NCI-H2107 (cell line): Measurements from ENCODE around the gene VPS54.

ENCODE experiments used
- DNase-seq: peaks from one replicate; lab custom pipeline; 2025; lab: John Stamatoyannopoulos, UW

Gene VPS54, protein sequence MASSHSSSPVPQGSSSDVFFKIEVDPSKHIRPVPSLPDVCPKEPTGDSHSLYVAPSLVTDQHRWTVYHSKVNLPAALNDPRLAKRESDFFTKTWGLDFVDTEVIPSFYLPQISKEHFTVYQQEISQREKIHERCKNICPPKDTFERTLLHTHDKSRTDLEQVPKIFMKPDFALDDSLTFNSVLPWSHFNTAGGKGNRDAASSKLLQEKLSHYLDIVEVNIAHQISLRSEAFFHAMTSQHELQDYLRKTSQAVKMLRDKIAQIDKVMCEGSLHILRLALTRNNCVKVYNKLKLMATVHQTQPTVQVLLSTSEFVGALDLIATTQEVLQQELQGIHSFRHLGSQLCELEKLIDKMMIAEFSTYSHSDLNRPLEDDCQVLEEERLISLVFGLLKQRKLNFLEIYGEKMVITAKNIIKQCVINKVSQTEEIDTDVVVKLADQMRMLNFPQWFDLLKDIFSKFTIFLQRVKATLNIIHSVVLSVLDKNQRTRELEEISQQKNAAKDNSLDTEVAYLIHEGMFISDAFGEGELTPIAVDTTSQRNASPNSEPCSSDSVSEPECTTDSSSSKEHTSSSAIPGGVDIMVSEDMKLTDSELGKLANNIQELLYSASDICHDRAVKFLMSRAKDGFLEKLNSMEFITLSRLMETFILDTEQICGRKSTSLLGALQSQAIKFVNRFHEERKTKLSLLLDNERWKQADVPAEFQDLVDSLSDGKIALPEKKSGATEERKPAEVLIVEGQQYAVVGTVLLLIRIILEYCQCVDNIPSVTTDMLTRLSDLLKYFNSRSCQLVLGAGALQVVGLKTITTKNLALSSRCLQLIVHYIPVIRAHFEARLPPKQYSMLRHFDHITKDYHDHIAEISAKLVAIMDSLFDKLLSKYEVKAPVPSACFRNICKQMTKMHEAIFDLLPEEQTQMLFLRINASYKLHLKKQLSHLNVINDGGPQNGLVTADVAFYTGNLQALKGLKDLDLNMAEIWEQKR

DNA sequence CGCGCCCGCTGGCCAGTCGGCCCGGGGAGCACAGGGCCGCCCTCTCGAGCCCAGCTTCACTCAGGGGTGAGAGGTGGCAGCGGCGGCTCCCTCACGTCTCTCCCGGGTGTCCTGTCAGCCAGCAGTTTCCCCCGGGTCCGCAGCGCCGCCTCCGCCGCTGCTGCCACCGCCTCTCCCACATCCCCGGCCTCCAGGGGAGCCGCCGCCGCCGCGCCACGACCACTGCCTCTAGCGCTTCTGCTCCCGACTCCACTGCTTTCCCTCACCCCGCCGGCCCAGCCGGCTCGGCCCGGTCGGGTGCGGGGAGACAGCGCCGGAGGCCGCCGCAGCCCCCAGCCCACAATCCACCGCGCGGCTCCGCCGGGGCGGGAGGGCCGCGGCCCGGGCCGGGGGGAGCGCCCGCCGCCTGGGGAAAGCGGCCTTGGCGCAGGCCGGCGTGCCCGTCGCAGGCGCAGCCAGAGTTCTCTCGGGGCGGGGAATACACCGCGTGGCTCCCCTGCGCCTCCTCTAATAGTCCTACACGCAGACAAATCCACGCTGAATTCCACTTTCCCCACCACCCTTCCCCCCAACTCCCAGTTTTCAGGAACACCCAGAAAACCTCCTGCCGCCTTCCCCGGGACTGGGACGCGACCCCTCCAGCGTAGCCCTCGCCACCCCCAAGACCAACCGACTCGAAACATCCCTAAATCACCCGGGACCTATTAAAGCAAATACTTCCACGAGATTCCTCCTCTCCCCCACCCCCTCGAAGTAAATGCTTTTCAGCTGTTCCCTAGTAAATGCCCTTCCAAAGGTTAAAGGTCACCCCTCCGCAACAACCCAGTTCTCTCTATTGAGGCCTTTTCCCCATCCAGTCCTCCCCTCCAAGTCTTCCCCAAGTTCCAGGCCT lies at the start of gene VPS54:
TSS of gene VPS54 (minus strand) at position 346 of the 892 bp plus-strand sequence. CDS start 35,429 bp downstream, outside the sequence.
- no peak for DNase-seq

- no peak for DNase-seq
Observed at GRCh38 chr2:64067326-64067725, 48.1 kb upstream of the VPS54 start.

GRCh38 chr2:64065516-64065915 lies 46.3 kb upstream of the VPS54 start:
- DNase-seq = no peak

DNA sequence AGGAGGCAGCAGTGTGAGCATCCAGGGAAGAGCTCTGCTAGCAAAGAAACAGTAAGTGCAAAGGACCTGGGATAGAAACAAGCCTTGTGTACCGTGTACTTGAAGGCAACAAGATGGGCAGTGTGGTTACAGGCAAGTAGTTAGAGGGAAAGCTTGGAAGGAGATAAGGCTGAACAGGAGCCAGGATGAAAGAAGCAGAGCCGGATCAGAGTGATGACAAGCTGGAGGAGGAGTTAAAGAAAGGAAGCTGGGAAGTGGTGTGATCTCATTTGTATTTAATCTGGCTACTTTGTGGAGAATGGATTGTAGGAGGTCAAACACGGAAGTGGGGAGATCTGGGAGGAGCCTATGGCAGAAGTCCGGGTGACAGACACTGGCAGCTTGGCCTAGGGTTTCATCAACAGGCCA lies 44.7 kb upstream of the VPS54 start:
- DNase-seq = no peak

GRCh38 chr2:64063454-64063853 lies 44.2 kb upstream of the VPS54 start:
- no peak for DNase-seq

- DNase-seq = no peak
Observed at GRCh38 chr2:64062840-64063239, 43.6 kb upstream of the VPS54 start.

GRCh38 chr2:64059270-64059669 lies 40.0 kb upstream of the VPS54 start:
- DNase-seq = no peak

- DNase-seq = no peak
Observed at GRCh38 chr2:64056021-64056420, 36.8 kb upstream of the VPS54 start.

- no peak for DNase-seq
Observed at GRCh38 chr2:64054161-64054915, 35.1 kb upstream of the VPS54 start.

- DNase-seq = no peak
Observed at GRCh38 chr2:64052463-64053241, 33.4 kb upstream of the VPS54 start.

- peak; percentile 64 for DNase-seq
Observed at GRCh38 chr2:64049633-64050220, 30.5 kb upstream of the VPS54 start.

GRCh38 chr2:64045938-64046337 lies 26.7 kb upstream of the VPS54 start:
- DNase-seq = no peak

- no peak for DNase-seq
Observed at GRCh38 chr2:64040161-64040560, 20.9 kb upstream of the VPS54 start.

DNA sequence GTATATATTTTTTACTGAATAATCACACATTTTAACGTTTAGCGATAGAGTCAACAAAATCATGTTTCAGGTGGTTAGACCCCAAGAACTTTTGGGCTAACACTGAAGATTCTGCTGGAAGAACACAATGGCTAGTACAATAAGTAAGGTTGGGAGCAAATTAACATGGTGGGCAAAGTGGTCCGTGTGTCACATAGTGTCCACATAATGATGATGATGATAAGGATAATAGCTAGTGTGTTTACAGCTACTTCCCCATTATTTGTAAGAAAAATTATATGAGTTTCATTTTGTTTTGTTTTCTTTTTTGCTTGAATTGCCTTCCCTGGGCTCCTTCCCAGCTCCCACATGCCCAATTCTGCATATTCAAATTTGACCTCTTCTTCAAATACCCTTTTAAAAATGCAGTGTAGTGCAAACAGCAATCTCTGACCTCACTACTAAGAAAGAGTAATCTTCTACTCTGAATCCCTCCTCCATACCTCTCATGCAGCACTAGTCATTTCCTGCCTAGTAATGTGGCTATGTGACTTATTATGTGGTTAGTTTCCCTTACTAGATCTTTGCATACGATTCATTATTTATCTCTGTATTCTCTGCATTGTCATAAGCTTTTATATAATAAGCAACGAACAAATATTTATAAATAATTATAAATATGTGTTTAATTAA lies 16.9 kb upstream of the VPS54 start:
- no peak for DNase-seq

DNA sequence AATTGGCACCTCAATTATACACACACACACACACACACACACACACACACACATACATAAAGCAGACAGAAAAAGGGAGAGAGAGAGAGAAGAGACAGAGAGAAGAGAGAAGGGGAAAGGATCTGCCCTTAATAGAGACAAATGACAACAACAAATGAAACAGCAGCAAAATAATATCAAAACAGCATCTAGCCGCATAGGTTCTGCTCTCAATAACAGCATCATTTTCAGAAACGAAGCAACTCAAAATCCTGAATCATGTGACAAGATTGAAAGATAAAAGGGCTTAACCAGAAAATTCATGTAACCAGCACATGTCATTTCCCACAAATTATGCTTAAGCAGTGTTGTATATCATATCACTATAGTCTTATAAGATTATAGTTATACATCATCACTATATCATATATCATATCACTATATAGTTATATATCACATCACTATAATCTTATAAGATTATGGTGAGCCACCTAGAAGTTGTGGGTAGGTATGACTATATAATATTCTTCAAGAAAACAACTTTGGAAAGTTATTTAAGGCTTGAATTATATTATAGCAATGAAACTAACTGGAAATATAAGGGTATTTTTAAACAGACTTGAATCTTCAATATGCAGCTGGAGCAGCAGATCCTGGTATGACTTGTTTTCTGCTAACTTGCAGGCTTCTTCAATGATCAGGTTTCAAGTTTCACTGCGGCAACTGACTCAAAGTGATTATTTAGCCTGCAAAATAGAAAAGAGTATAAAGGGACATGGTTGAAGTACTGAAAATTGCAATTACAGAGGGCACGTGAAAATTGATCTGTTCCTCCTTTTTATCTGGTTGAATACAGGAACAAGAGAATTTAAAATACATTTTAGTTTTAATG lies 16.1 kb upstream of the VPS54 start:
- no peak for DNase-seq

DNA sequence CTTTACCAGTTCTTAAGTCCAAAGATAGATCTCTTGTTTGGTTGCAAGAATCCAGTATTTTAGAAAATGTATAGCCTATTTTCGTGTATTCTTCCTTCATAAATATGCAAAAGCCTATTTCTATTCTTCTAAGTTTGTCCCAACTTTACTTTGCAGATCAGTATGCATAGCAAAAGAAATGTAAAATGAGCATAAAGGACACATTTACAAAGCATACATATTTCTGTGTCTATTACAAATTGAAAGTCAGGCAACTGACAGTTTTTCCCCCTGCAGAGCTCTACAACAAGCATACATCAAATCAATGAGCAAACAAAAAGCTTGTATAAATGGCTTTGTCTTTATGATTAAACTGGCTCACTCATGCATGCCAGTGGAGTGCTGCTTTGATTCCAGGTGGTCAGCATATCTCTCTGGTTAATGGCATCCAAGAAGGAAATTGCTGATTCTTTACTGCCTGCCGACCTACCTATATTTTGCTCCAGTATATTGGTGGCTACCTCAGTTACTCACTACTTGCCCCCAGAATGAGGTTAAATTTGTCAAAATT lies 10.0 kb upstream of the VPS54 start:
- DNase-seq = no peak

- no peak for DNase-seq
Observed at GRCh38 chr2:64025741-64026140, 6.5 kb upstream of the VPS54 start.
